Activated CD4-positive, CD25-positive, alpha-beta regulatory T cell treated with anti-CD3 and anti-CD28 coated beads, Interleukin-2, amount 50 U/mL, for 16 hours (primary cell): ENCODE data around the gene IRF5.
"Not testable (repeated sequence)": the region's sequence is repeated elsewhere in the genome, so short reads cannot be mapped to it uniquely, and the experiment has no call there.

ENCODE experiments used
- DNase-seq: peaks from one replicate; pipeline ENCODE4 v3.0.0-alpha.2; 2020; ENCODE audit warnings: low read depth, low spot score

Gene IRF5

GRCh38 chr7:128939075-128939860 lies 1.5 kb downstream of the IRF5 start:
- DNase-seq: no peak

GRCh38 chr7:128939861-128940410 lies 2.2 kb downstream of the IRF5 start:
- DNase-seq: no peak

- no peak for DNase-seq
Observed at GRCh38 chr7:128940494-128941322, 3.0 kb downstream of the IRF5 start.

- DNase-seq: no peak
Observed at GRCh38 chr7:128941323-128941890, 3.7 kb downstream of the IRF5 start.

- DNase-seq: no peak
Observed at GRCh38 chr7:128941946-128942526, 4.3 kb downstream of the IRF5 start.

- not testable (repeated sequence) for DNase-seq
Observed at GRCh38 chr7:128943251-128943650, 5.5 kb downstream of the IRF5 start.

GRCh38 chr7:128944487-128945236 lies 6.9 kb downstream of the IRF5 start:
- no peak for DNase-seq

GRCh38 chr7:128945668-128946366 lies 8.1 kb downstream of the IRF5 start:
- DNase-seq: no peak

- DNase-seq: no peak
Observed at GRCh38 chr7:128946936-128947830, 9.5 kb downstream of the IRF5 start.

- DNase-seq: no peak
Observed at GRCh38 chr7:128947854-128948253, 10.1 kb downstream of the IRF5 start.

GRCh38 chr7:128948312-128948973 lies 10.7 kb downstream of the IRF5 start:
- no peak for DNase-seq

GRCh38 chr7:128948976-128949760 lies 11.4 kb downstream of the IRF5 start:
- DNase-seq: no peak

- DNase-seq: no peak
Observed at GRCh38 chr7:128951296-128951695, 13.6 kb downstream of the IRF5 start.

- DNase-seq: no peak
Observed at GRCh38 chr7:128954150-128954549, 16.4 kb downstream of the IRF5 start.

GRCh38 chr7:128954830-128955802 lies 17.4 kb downstream of the IRF5 start:
- no peak for DNase-seq

GRCh38 chr7:128955981-128956380 lies 18.3 kb downstream of the IRF5 start:
- DNase-seq: no peak

- no peak for DNase-seq
Observed at GRCh38 chr7:128959296-128959695, 21.6 kb downstream of the IRF5 start.
